ENCODE results near the gene CAMSAP1. TPM values are rescaled to one million over a fixed set of nuclear protein-coding genes. Genes with fewer than 3 reads are reported as not detected.

Gene CAMSAP1
- total and polyA plus RNA-seq, 10 of the 15 experiments (the other 5 are each of a cell fraction or from before 2014, with no cell fraction given): 1.4 to 24.7 (median 8.0) TPM

GRCh38 chr9:135952664-135953206 lies 45.4 kb upstream of the CAMSAP1 start (continued):
- TF ChIP-seq ATF7 (IDR thresholded peaks at IDR 0.05; ENCODE audit: low read depth): no peak
- TF ChIP-seq BCLAF1 (IDR thresholded peaks at IDR 0.05): no peak

- SMC1A ChIA-PET (ENCODE audit: uncharacterized antibody, unreplicated experiment): no interaction called here
- Histone ChIP-seq H3K9ac (ENCODE audit: control insufficient read depth, insufficient read depth, low read length) (no peak overlapping the region), H3K79me2 (ENCODE audit: control insufficient read depth, insufficient read depth, low read length) (peaks cover 5% of the 10 kb centered on the region), H3K36me3 (ENCODE audit: control insufficient read depth in 2 of 2, insufficient read depth in 2 of 2, low read length in 1 of 2) (peaks cover 7 to 12% of the 10 kb centered on the region in 2 experiments; a peak in 3 of 4 replicates), H2AFZ (ENCODE audit: control insufficient read depth, low read depth, low read length) (no peak overlapping the region), H3K4me3 (no peak overlapping the region), H4K20me1 (ENCODE audit: control insufficient read depth, insufficient read depth) (no peaks in the 10 kb centered on the region), H3K4me1 (ENCODE audit: control insufficient read depth, insufficient read depth, low read length) (no peaks in the 10 kb centered on the region), H3K27ac (ENCODE audit: control insufficient read depth, insufficient read depth) (no peak overlapping the region), H3K9me3 (replicated peaks; ENCODE audit: control insufficient read depth, insufficient read depth, low read length) (no peaks in the 10 kb centered on the region), H3K4me2 (ENCODE audit: control insufficient read depth, insufficient read depth) (no peak overlapping the region), H3K27me3 (replicated peaks in 1 of 2; ENCODE audit: control insufficient read depth in 2 of 2, insufficient read depth in 2 of 2, low read length in 1 of 2) (no peaks in the 10 kb centered on the region)
- no peak for DNase-seq (ENCODE audit: low read depth, low spot score)
- WGBS (ENCODE audit: insufficient coverage, insufficient replicate concordance, low lambda C conversion rate, missing lambda C conversion rate): 97% methylated on average over 18 of the region's 18 CpGs
- intact Hi-C loops (cut with micrococcal nuclease; ENCODE audit: unreplicated experiment): no loop called here
- POLR2A ChIA-PET: no interaction called here
- no TSS peak for BruUV-seq (replicated peaks)
- FAIRE-seq: no peak
- ATAC-seq: no peak
- in situ Hi-C loops (cut with MboI): no loop called here
- CTCF ChIA-PET: no interaction called here
- RAD21 ChIA-PET (ENCODE audit: unreplicated experiment): no interaction called here
- TF ChIP-seq E4F1 (IDR thresholded peaks at IDR 0.05; ENCODE audit: borderline replicate concordance, partially characterized antibody) (no peak), BMI1 (IDR thresholded peaks at IDR 0.05; ENCODE audit: borderline replicate concordance) (no peak), SMARCA5 (IDR thresholded peaks at IDR 0.05) (no peak), BHLHE40 (IDR thresholded peaks at IDR 0.05; ENCODE audit: borderline replicate concordance in 1 of 2, low read depth in 2 of 2, low read length in 1 of 2) (no peak), HDGF (IDR thresholded peaks at IDR 0.05) (no peak), CUX1 (IDR thresholded peaks at IDR 0.05; ENCODE audit: insufficient replicate concordance, low read depth, low read length) (no peak), BCL11A (IDR thresholded peaks at IDR 0.05; ENCODE audit: low read depth, low read length) (no peak), ESRRA (IDR thresholded peaks at IDR 0.05; ENCODE audit: low read length) (no peak)
Measured at GRCh38 chr9:135951889-135952663, 44.7 kb upstream of the CAMSAP1 start.
